ENCODE results near the gene CDC37.

The CDC37 gene

GRCh38 chr19:10362259-10362658 is 41.1 kb downstream of the CDC37 start:
- DNase-seq: no peak

- no peak for DNase-seq
Observed at GRCh38 chr19:10361569-10362011, 41.8 kb downstream of the CDC37 start.

DNA sequence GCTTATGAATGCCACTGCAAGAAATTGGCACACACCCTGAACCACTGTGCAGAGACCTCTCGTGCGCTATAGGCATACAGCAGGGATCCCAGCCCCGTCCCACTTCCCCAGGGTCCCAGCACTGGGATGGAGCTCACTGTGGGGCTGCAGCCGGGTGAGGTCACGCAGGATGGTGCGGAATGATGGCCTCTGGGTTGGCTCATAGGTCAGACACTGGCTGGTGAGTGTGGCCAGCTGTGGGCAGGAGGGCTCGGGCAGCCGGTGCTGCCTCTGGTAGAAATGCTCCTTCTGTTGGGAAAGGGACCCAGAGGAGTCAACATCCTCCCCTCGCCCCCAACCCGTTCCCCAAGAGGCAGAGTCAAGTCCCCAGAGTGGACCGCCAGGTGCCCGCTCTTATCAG is 46.9 kb downstream of the CDC37 start:
- DNase-seq: no peak

- DNase-seq: peak in 2 of 56 donors; percentile 3 to 36
Observed at GRCh38 chr19:10353793-10354391, 49.5 kb downstream of the CDC37 start.

DNA sequence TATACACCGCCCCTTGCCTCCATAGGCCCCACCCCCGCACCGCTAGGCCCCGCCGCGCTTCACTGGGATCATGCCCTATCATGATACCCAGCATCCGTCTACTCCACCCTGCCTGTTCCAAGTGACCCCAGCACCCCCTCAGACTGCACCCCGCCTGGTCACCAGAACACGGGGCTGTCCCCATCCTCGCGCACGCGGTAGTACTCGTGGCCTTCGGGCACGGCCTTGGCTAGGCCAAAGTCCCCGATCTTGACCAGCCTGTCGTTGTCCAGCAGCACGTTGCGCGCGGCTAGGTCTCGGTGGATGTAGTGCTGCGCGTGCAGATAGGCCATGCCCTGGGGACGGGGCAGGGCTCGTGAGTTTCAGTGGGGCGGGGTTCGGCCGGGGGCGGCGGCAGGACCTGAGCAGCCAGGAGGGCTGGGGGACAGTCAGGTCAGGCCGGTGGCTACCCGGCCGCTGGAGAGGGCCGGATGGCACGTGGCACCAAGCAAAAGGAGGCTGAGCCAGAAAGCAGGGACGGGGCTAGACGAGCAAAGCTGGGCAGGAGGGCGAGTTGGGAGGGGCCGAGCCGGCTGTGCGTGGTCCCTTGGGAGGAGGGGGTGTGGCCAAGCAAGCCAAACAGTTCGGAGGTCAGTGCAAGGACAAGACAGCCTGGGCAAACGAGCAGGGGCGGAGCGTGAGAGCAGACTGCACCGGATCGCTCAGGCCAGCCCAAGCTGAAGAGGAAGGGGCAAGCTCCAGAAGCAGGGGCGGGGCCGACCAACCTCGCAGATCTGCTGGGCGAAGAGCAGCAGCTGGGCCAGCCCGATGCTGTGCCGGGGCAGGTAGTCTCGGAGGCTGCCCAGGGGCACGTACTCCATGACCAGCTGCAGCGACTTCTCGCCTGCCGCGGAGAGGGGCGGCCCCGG is 50.3 kb downstream of the CDC37 start:
- no peak for DNase-seq

DNA sequence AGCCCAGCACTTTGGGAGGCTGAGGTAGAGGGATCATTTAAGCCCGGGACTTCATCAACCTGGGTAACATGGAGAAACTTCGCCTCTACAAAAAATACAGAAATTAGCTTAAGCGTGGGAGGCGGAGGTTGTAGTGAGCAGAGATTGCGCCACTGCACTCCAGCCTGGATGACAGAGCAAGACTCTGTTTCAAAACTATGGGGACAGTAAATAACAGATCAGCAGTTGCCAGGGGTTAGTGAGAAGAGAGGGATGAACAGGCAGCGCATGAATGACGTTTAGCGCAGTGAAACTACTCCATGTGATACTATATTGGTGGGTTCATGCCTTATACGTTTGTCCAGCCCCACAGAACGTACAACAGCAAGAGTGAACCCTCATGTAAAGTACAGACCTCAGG is 56.8 kb downstream of the CDC37 start:
- peak in 2 of 56 donors; percentile 2 to 5 for DNase-seq

- DNase-seq: peak in 10 of 56 donors; percentile 3 to 56 (median 12)
Observed at GRCh38 chr19:10344780-10345179, 58.6 kb downstream of the CDC37 start.

GRCh38 chr19:10343495-10343894 is 59.8 kb downstream of the CDC37 start:
- DNase-seq: no peak
